HEK293 (cell line): ENCODE measurements around the gene PIP4K2B.
A peak's percentile ranks its signal among the peaks of the same experiment; 100 is the strongest.

Experiments
- EGR2 ChIP-seq: fragments of 450-650 bp; formaldehyde crosslinking; IDR thresholded peaks from 2 replicates; pipeline ENCODE4 v1.5.1; 2016; ENCODE audit warnings: low read depth, missing biosample characterization, missing genetic modification characterization
- HOXC10 ChIP-seq: sonication (generic); formaldehyde crosslinking; IDR thresholded peaks from 2 replicates; pipeline ENCODE4 v1.8.1; 2023; ENCODE audit warnings: mild to moderate bottlenecking, missing genetic modification reagents
- IKZF3 ChIP-seq: fragments of 450-650 bp; IDR thresholded peaks from 2 replicates; pipeline ENCODE4 v1.5.0; 2018; ENCODE audit warnings: missing biosample characterization, mild to moderate bottlenecking, missing genetic modification characterization, moderate library complexity
- KLF8 ChIP-seq: fragments of 450-650 bp; formaldehyde crosslinking; IDR thresholded peaks from 2 replicates; pipeline ENCODE4 v1.5.1; 2016; ENCODE audit warnings: missing biosample characterization, missing genetic modification characterization
- MEIS1 ChIP-seq: sonication (generic); formaldehyde crosslinking; IDR thresholded peaks from 2 replicates; pipeline ENCODE4 v1.8.1; 2022; ENCODE audit warnings: missing genetic modification reagents, mild to moderate bottlenecking, borderline replicate concordance
- ZBTB17 ChIP-seq: fragments of 450-650 bp; formaldehyde crosslinking; IDR thresholded peaks from 2 replicates; pipeline ENCODE4 v1.5.1; 2016; ENCODE audit warnings: missing biosample characterization, missing genetic modification characterization
- ZBTB20 ChIP-seq: fragments of 450-650 bp; formaldehyde crosslinking; IDR thresholded peaks from 2 replicates; pipeline ENCODE4 v1.5.1; 2016; ENCODE audit warnings: missing biosample characterization, missing genetic modification characterization
- ZFHX2 ChIP-seq: fragments of 450-650 bp; formaldehyde crosslinking; conservative IDR thresholded peaks from 2 replicates; pipeline ENCODE4 v1.5.1; 2016; ENCODE audit warnings: missing biosample characterization, missing genetic modification characterization
- ZFP69B ChIP-seq: fragments of 450-650 bp; formaldehyde crosslinking; IDR thresholded peaks from 2 replicates; pipeline ENCODE4 v1.5.1; 2016; ENCODE audit warnings: missing biosample characterization, missing genetic modification characterization
- ZIC2 ChIP-seq: fragments of 450-650 bp; formaldehyde crosslinking; IDR thresholded peaks from 2 replicates; pipeline ENCODE4 v1.5.1; 2016; ENCODE audit warnings: missing biosample characterization, missing genetic modification characterization
- ZNF114 ChIP-seq: fragments of 450-650 bp; formaldehyde crosslinking; IDR thresholded peaks from 2 replicates; pipeline ENCODE4 v1.5.0; 2017; ENCODE audit warnings: missing biosample characterization, missing genetic modification characterization
- ZNF214 ChIP-seq: fragments of 450-650 bp; formaldehyde crosslinking; IDR thresholded peaks from 2 replicates; pipeline ENCODE4 v1.5.1; 2017; ENCODE audit warnings: missing biosample characterization, mild to moderate bottlenecking, missing genetic modification characterization, borderline replicate concordance
- ZNF23 ChIP-seq: fragments of 450-650 bp; formaldehyde crosslinking; IDR thresholded peaks from 2 replicates; pipeline ENCODE4 v1.5.1; 2016; ENCODE audit warnings: missing biosample characterization, missing genetic modification characterization, borderline replicate concordance
- ZNF510 ChIP-seq: fragments of 450-650 bp; formaldehyde crosslinking; IDR thresholded peaks from 2 replicates; pipeline ENCODE4 v1.5.1; 2018; ENCODE audit warnings: mild to moderate bottlenecking, missing genetic modification characterization, missing biosample characterization; ENCODE audit not compliant: insufficient replicate concordance
- ZNF561 ChIP-seq: fragments of 450-650 bp; IDR thresholded peaks from 2 replicates; pipeline ENCODE4 v1.5.1; 2018; ENCODE audit warnings: missing biosample characterization, missing genetic modification characterization, borderline replicate concordance
- ZNF596 ChIP-seq: fragments of 450-650 bp; IDR thresholded peaks from 2 replicates; pipeline ENCODE4 v1.5.0; 2018; ENCODE audit warnings: missing biosample characterization, mild to moderate bottlenecking, missing genetic modification characterization, moderate library complexity
- ZNF610 ChIP-seq: fragments of 450-650 bp; formaldehyde crosslinking; IDR thresholded peaks from 2 replicates; pipeline ENCODE4 v1.5.1; 2016; ENCODE audit warnings: missing biosample characterization, missing genetic modification characterization, borderline replicate concordance
- TF ChIP-seq, protein P1 (sequence below): fragments of 450-650 bp; formaldehyde crosslinking; optimal IDR thresholded peaks from 2 replicates; pipeline ENCODE3; 2016; ENCODE audit warnings: missing biosample characterization, mild to moderate bottlenecking, missing genetic modification characterization
- TF ChIP-seq, protein P2 (sequence below): fragments of 450-650 bp; formaldehyde crosslinking; IDR thresholded peaks from 2 replicates; pipeline ENCODE4 v1.5.1; 2016; ENCODE audit warnings: missing biosample characterization, missing genetic modification characterization
- TF ChIP-seq, protein P3 (sequence below): fragments of 450-650 bp; IDR thresholded peaks from 2 replicates; pipeline ENCODE4 v1.5.1; 2018; ENCODE audit warnings: missing biosample characterization, mild to moderate bottlenecking, missing genetic modification characterization
- TF ChIP-seq, protein P4 (sequence below): fragments of 450-650 bp; formaldehyde crosslinking; IDR thresholded peaks from 2 replicates; pipeline ENCODE4 v1.5.1; 2016; ENCODE audit warnings: missing biosample characterization, missing genetic modification characterization
- TF ChIP-seq, protein P5 (sequence below): fragments of 450-650 bp; formaldehyde crosslinking; IDR thresholded peaks from 2 replicates; pipeline ENCODE4 v1.5.1; 2016; ENCODE audit warnings: missing biosample characterization, missing genetic modification characterization, borderline replicate concordance
- TF ChIP-seq, protein P6 (sequence below): fragments of 450-650 bp; formaldehyde crosslinking; IDR thresholded peaks from 2 replicates; pipeline ENCODE4 v1.5.1; 2016; ENCODE audit warnings: missing biosample characterization, missing genetic modification characterization
- TF ChIP-seq, protein P7 (sequence below): fragments of 450-650 bp; formaldehyde crosslinking; IDR thresholded peaks from 2 replicates; pipeline ENCODE4 v1.5.1; 2017; ENCODE audit warnings: missing biosample characterization, mild to moderate bottlenecking, missing genetic modification characterization, moderate library complexity

PIP4K2B gene

DNA sequence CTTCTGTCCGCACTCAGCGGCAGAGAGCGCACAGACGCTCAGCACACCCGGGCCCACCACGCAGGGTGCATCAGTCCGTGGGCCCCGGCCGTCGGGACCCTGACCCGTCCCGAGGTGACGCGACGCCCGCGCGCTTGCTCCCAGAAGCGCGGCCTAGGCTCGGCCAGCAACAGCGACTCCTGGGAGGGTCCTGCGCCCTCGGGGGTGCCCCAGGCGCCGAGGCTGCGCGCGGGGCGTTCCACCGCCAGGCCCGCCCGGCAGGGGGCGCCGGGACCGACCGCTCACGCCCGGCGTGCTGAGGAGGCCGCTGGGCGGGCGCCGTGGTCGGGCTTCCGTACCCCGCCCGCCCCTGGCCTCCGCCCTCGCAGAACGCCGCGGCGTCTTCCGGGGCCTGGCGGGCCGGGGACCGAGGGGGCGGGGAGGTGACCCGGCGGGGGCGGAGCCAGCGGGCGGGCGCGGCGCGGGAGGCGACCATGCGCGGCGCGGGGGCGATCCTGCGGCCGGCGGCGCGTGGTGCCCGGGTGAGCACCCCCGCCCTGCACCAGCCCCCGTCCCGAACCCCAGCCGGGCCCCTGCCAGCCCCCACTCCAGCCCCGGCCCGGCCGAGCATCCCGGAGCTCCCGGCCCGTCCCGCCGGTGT lies 69.3 kb downstream of the PIP4K2B start, which contains the start of gene CISD3 (continued):
- TF ChIP-seq, protein P1, sequence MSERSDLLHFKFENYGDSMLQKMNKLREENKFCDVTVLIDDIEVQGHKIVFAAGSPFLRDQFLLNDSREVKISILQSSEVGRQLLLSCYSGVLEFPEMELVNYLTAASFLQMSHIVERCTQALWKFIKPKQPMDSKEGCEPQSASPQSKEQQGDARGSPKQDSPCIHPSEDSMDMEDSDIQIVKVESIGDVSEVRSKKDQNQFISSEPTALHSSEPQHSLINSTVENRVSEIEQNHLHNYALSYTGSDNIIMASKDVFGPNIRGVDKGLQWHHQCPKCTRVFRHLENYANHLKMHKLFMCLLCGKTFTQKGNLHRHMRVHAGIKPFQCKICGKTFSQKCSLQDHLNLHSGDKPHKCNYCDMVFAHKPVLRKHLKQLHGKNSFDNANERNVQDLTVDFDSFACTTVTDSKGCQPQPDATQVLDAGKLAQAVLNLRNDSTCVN (tag by site-specific recombination) = peak; percentile 55
- TF ChIP-seq IKZF3 (tag by site-specific recombination) (peak; percentile 41; the same call in 1 of the 2 replicates), ZNF114 (no peak), HOXC10 (0 out of 2 replicates have a peak, but pooled peaks have one; percentile 60), MEIS1 (CRISPR knock-in tag) (peak; percentile 63; the same call in 1 of the 2 replicates), ZBTB20 (tag by site-specific recombination) (peak; percentile 17; the same call in 1 of the 2 replicates), ZBTB17 (tag by site-specific recombination) (peak; percentile 50), EGR2 (tag by site-specific recombination) (peak; percentile 74; the same call in 1 of the 2 replicates), ZNF510 (no peak), ZNF23 (tag by site-specific recombination) (no peak), ZFHX2 (tag by site-specific recombination) (peak; percentile 87), KLF8 (tag by site-specific recombination) (peak; percentile 43; the same call in 1 of the 2 replicates), ZNF610 (tag by site-specific recombination) (no peak), ZNF561 (tag by site-specific recombination) (peak; percentile 79; the same call in 1 of the 2 replicates), ZNF596 (tag by site-specific recombination) (peak; percentile 45; the same call in 1 of the 2 replicates), ZFP69B (tag by site-specific recombination) (peak; percentile 91), ZIC2 (tag by site-specific recombination) (peak; percentile 31; the same call in 1 of the 2 replicates), ZNF214 (no peak)
- TF ChIP-seq, protein P2, sequence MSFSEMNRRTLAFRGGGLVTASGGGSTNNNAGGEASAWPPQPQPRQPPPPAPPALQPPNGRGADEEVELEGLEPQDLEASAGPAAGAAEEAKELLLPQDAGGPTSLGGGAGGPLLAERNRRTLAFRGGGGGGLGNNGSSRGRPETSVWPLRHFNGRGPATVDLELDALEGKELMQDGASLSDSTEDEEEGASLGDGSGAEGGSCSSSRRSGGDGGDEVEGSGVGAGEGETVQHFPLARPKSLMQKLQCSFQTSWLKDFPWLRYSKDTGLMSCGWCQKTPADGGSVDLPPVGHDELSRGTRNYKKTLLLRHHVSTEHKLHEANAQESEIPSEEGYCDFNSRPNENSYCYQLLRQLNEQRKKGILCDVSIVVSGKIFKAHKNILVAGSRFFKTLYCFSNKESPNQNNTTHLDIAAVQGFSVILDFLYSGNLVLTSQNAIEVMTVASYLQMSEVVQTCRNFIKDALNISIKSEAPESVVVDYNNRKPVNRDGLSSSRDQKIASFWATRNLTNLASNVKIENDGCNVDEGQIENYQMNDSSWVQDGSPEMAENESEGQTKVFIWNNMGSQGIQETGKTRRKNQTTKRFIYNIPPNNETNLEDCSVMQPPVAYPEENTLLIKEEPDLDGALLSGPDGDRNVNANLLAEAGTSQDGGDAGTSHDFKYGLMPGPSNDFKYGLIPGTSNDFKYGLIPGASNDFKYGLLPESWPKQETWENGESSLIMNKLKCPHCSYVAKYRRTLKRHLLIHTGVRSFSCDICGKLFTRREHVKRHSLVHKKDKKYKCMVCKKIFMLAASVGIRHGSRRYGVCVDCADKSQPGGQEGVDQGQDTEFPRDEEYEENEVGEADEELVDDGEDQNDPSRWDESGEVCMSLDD = 0 out of 2 replicates have a peak, but pooled peaks have one; percentile 49
- TF ChIP-seq, protein P3, sequence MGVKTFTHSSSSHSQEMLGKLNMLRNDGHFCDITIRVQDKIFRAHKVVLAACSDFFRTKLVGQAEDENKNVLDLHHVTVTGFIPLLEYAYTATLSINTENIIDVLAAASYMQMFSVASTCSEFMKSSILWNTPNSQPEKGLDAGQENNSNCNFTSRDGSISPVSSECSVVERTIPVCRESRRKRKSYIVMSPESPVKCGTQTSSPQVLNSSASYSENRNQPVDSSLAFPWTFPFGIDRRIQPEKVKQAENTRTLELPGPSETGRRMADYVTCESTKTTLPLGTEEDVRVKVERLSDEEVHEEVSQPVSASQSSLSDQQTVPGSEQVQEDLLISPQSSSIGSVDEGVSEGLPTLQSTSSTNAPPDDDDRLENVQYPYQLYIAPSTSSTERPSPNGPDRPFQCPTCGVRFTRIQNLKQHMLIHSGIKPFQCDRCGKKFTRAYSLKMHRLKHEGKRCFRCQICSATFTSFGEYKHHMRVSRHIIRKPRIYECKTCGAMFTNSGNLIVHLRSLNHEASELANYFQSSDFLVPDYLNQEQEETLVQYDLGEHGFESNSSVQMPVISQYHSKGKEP (tag by site-specific recombination) = 0 out of 2 replicates have a peak, but pooled peaks have one; percentile 28
- TF ChIP-seq, protein P4, sequence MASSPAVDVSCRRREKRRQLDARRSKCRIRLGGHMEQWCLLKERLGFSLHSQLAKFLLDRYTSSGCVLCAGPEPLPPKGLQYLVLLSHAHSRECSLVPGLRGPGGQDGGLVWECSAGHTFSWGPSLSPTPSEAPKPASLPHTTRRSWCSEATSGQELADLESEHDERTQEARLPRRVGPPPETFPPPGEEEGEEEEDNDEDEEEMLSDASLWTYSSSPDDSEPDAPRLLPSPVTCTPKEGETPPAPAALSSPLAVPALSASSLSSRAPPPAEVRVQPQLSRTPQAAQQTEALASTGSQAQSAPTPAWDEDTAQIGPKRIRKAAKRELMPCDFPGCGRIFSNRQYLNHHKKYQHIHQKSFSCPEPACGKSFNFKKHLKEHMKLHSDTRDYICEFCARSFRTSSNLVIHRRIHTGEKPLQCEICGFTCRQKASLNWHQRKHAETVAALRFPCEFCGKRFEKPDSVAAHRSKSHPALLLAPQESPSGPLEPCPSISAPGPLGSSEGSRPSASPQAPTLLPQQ (tag by site-specific recombination) = peak; percentile 93
- TF ChIP-seq, protein P5, sequence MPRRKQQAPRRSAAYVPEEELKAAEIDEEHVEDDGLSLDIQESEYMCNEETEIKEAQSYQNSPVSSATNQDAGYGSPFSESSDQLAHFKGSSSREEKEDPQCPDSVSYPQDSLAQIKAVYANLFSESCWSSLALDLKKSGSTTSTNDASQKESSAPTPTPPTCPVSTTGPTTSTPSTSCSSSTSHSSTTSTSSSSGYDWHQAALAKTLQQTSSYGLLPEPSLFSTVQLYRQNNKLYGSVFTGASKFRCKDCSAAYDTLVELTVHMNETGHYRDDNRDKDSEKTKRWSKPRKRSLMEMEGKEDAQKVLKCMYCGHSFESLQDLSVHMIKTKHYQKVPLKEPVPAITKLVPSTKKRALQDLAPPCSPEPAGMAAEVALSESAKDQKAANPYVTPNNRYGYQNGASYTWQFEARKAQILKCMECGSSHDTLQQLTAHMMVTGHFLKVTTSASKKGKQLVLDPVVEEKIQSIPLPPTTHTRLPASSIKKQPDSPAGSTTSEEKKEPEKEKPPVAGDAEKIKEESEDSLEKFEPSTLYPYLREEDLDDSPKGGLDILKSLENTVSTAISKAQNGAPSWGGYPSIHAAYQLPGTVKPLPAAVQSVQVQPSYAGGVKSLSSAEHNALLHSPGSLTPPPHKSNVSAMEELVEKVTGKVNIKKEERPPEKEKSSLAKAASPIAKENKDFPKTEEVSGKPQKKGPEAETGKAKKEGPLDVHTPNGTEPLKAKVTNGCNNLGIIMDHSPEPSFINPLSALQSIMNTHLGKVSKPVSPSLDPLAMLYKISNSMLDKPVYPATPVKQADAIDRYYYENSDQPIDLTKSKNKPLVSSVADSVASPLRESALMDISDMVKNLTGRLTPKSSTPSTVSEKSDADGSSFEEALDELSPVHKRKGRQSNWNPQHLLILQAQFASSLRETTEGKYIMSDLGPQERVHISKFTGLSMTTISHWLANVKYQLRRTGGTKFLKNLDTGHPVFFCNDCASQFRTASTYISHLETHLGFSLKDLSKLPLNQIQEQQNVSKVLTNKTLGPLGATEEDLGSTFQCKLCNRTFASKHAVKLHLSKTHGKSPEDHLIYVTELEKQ (tag by site-specific recombination) = no peak
- TF ChIP-seq, protein P6, sequence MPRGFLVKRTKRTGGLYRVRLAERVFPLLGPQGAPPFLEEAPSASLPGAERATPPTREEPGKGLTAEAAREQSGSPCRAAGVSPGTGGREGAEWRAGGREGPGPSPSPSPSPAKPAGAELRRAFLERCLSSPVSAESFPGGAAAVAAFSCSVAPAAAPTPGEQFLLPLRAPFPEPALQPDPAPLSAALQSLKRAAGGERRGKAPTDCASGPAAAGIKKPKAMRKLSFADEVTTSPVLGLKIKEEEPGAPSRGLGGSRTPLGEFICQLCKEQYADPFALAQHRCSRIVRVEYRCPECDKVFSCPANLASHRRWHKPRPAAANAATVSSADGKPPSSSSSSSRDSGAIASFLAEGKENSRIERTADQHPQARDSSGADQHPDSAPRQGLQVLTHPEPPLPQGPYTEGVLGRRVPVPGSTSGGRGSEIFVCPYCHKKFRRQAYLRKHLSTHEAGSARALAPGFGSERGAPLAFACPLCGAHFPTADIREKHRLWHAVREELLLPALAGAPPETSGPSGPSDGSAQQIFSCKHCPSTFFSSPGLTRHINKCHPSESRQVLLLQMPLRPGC (tag by site-specific recombination) = no peak
- TF ChIP-seq, protein P7, sequence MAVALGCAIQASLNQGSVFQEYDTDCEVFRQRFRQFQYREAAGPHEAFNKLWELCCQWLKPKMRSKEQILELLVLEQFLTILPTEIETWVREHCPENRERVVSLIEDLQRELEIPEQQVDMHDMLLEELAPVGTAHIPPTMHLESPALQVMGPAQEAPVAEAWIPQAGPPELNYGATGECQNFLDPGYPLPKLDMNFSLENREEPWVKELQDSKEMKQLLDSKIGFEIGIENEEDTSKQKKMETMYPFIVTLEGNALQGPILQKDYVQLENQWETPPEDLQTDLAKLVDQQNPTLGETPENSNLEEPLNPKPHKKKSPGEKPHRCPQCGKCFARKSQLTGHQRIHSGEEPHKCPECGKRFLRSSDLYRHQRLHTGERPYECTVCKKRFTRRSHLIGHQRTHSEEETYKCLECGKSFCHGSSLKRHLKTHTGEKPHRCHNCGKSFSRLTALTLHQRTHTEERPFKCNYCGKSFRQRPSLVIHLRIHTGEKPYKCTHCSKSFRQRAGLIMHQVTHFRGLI (tag by site-specific recombination) = 0 out of 2 replicates have a peak, but pooled peaks have one; percentile 20
